Type B pancreatic cell (in vitro differentiated cells): ENCODE results near the gene ODAPH. TPM values are rescaled to one million over a fixed set of nuclear protein-coding genes. Genes with fewer than 3 reads are reported as not detected.
A peak's percentile ranks its signal among the peaks of the same experiment; 100 is the strongest.
"Not testable (repeated sequence)": the region's sequence is repeated elsewhere in the genome, so short reads cannot be mapped to it uniquely, and the experiment has no call there.

ENCODE experiments used
- DNase-seq: peaks from one replicate; pipeline ENCODE4 v3.0.0; 2021; ENCODE audit warnings: mixed read lengths; ENCODE audit not compliant: unreplicated experiment; ENCODE audit errors: extremely low spot score
- H3K27ac Mint-ChIP-seq: 2 replicates; pipeline ENCODE4 v1.8.0; 2021; ENCODE audit warnings: mild to moderate bottlenecking, mixed read lengths
- H3K27me3 Mint-ChIP-seq: 2 replicates; pipeline ENCODE4 v1.8.0; 2021; ENCODE audit warnings: mixed read lengths
- H3K36me3 Mint-ChIP-seq: 2 replicates; pipeline ENCODE4 v1.8.0; 2021; ENCODE audit warnings: mixed read lengths
- H3K4me1 Mint-ChIP-seq: one replicate; pipeline ENCODE4 v1.8.0; 2021; ENCODE audit warnings: mixed read lengths; ENCODE audit not compliant: unreplicated experiment
- H3K4me3 Mint-ChIP-seq: 2 replicates; pipeline ENCODE4 v1.8.0; 2021; ENCODE audit warnings: mild to moderate bottlenecking, mixed read lengths
- H3K9me3 Mint-ChIP-seq: 2 replicates; pipeline ENCODE4 v1.8.0; 2021; ENCODE audit warnings: mixed read lengths
- CTCF ChIP-seq: fragments of 200-600 bp; sonication (generic); conservative IDR thresholded peaks from 2 replicates; pipeline ENCODE4 v1.5.0; 2021; ENCODE audit warnings: antibody characterized with exemption, mild to moderate bottlenecking
- total RNA-seq: library from RNA; stranded (reverse); gene quantifications from 2 replicates; pipeline ENCODE4 v1.2.1, GENCODE V29; 2021; ENCODE audit warnings: low replicate concordance

Gene ODAPH
- total RNA-seq, 1 donor from 2014 or later = not detected

GRCh38 chr4:75514131-75514948 is 41.5 kb upstream of the ODAPH start, which contains the start of the genes RCHY1 and THAP6:
TSS of gene RCHY1 (minus strand) at chr4:75514403. CDS start at chr4:75514286, 117 bp downstream.
TSS of gene THAP6 (plus strand) at chr4:75514473. CDS start at chr4:75515453, 980 bp downstream.
- no peaks in the 10 kb centered on the region for H3K9me3 Mint-ChIP-seq
- DNase-seq = peak; percentile 93
- no peaks in the 10 kb centered on the region for H3K27me3 Mint-ChIP-seq
- H3K4me3 Mint-ChIP-seq = no peak within 1 kb of the TSS
- peaks cover 22% of the 10 kb centered on the region for H3K36me3 Mint-ChIP-seq
- H3K27ac Mint-ChIP-seq = peak within 1 kb of the TSS; percentile 98
- peaks cover 15% of the 10 kb centered on the region for H3K4me1 Mint-ChIP-seq
- TF ChIP-seq CTCF = no peak

GRCh38 chr4:75514949-75515612 is 40.8 kb upstream of the ODAPH start:
- Mint-ChIP-seq H3K27me3 (no peaks in the 10 kb centered on the region), H3K36me3 (peaks cover 26% of the 10 kb centered on the region), H3K4me3 (no peak overlapping the region), H3K27ac (peak overlapping the region; percentile 98), H3K4me1 (peaks cover 7% of the 10 kb centered on the region), H3K9me3 (no peaks in the 10 kb centered on the region)
- no peak for DNase-seq
- no peak for TF ChIP-seq CTCF

GRCh38 chr4:75516144-75516543 is 39.7 kb upstream of the ODAPH start:
- H3K4me3 Mint-ChIP-seq = peak overlapping the region; percentile 12

GRCh38 chr4:75519452-75519851 is 36.4 kb upstream of the ODAPH start:
- not testable (repeated sequence) for DNase-seq, H3K4me3 Mint-ChIP-seq, H3K27ac Mint-ChIP-seq, H3K4me1 Mint-ChIP-seq, H3K9me3 Mint-ChIP-seq, H3K27me3 Mint-ChIP-seq
- peaks cover 42% of the 10 kb centered on the region for H3K36me3 Mint-ChIP-seq

More at GRCh38 chr4:75516144-75516543, 39.7 kb upstream of the ODAPH start:
- Mint-ChIP-seq H3K36me3 (peaks cover 29% of the 10 kb centered on the region), H3K27me3 (no peaks in the 10 kb centered on the region), H3K9me3 (no peaks in the 10 kb centered on the region), H3K27ac (no peak overlapping the region), H3K4me1 (peaks cover 6% of the 10 kb centered on the region)
- no peak for TF ChIP-seq CTCF
- DNase-seq = no peak

- peaks cover 40% of the 10 kb centered on the region for H3K36me3 Mint-ChIP-seq
- H3K9me3 Mint-ChIP-seq = no peaks in the 10 kb centered on the region
- DNase-seq = no peak
- H3K27ac Mint-ChIP-seq = no peak overlapping the region
- no peaks in the 10 kb centered on the region for H3K27me3 Mint-ChIP-seq
- H3K4me3 Mint-ChIP-seq = no peak overlapping the region
- H3K4me1 Mint-ChIP-seq = no peaks in the 10 kb centered on the region
- no peak for TF ChIP-seq CTCF
These were observed 30.8 kb upstream of the ODAPH start for GRCh38 chr4:75525086-75525485.

- H3K4me1 Mint-ChIP-seq = no peaks in the 10 kb centered on the region
- no peaks in the 10 kb centered on the region for H3K9me3 Mint-ChIP-seq
- no peak overlapping the region for H3K27ac Mint-ChIP-seq
- H3K4me3 Mint-ChIP-seq = no peak overlapping the region
- no peak for TF ChIP-seq CTCF
- no peak for DNase-seq
- H3K27me3 Mint-ChIP-seq = no peaks in the 10 kb centered on the region
- peaks cover 40% of the 10 kb centered on the region for H3K36me3 Mint-ChIP-seq
These were observed 30.0 kb upstream of the ODAPH start for GRCh38 chr4:75525910-75526309.
